HG03025 (cell line): Measurements from ENCODE around the gene ARHGAP26.

ENCODE experiments used
- ATAC-seq: cut with Tn5 transposase; IDR thresholded peaks from one replicate; pipeline ENCODE4 v1.9.1; 2021; ENCODE audit warnings: mild to moderate bottlenecking, moderate library complexity; ENCODE audit not compliant: unreplicated experiment, low FRiP score

Gene ARHGAP26, protein sequence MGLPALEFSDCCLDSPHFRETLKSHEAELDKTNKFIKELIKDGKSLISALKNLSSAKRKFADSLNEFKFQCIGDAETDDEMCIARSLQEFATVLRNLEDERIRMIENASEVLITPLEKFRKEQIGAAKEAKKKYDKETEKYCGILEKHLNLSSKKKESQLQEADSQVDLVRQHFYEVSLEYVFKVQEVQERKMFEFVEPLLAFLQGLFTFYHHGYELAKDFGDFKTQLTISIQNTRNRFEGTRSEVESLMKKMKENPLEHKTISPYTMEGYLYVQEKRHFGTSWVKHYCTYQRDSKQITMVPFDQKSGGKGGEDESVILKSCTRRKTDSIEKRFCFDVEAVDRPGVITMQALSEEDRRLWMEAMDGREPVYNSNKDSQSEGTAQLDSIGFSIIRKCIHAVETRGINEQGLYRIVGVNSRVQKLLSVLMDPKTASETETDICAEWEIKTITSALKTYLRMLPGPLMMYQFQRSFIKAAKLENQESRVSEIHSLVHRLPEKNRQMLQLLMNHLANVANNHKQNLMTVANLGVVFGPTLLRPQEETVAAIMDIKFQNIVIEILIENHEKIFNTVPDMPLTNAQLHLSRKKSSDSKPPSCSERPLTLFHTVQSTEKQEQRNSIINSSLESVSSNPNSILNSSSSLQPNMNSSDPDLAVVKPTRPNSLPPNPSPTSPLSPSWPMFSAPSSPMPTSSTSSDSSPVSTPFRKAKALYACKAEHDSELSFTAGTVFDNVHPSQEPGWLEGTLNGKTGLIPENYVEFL

DNA sequence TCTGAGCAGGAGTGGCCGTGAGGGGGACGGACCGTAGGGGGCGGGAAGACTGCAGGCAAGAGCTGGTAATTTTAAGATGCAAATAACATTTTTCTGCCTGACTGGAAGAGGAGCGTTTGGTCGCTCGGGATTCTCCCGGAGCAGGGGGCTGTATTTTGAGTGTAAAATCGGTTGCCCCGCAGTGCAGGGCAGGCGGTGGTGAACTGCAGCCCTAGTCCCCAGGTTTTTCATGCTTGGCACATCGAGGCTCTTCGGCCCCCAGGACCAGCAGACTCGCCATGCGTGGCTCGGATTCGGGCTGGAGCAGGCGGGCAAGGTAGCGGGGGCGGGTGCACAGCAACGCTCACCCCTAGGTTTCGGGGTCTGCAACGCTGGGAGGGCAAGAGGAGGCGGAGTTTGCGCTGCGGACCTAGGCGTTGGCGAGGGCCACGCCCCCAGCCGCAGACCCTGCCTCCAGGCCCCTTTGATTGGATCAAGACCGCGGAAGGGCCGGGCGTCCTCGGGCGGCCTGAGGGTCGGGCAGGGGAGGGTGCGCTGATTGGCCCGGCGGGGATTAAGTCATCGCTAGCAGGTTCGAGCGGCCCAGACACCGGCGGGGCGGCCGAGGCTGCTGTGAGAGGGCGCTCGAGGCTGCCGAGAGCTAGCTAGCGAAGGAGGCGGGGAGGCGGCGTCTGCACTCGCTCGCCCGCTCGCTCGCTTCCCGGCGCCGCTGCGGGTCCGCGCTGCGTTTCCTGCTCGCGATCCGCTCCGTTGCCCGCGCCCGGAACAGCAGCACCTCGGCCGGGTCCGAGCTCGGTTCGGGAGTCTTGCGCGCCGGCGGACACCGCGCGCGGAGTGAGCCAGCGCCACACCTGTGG, at the start of gene ARHGAP26:
ARHGAP26 (plus strand) TSS at position 585 of the 857 bp plus-strand sequence. CDS start 385 bp downstream, outside the sequence.
- ATAC-seq: peak; percentile 99

DNA sequence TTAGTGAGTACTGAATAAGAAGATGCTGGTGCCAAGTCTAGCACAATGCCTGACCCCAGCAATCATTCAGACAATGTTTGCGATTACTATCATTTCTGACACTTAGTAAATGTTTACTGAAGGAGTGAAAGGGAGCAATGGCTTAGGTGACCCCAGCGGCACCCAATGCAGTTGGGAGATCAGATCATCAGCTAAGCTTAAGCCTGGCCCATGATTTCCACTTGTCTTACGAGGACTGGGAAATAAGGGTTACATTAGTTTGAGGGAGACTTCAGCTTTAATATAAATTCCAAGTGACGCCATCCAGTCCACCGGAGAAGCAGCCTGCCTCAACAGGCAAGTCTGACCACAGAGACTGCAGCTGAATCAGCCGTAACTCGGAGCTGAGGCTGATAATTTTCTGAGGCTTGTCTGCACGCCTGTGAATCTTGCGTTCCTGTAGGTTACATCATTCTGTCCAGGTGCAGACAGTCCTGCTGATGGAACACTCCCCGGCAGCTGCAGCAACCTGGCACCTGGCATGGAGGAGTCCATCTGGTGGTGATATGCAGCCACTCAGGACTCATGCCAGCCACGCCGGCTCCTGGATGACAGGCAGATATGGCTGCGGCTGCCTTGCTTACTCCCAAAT, 49.4 kb upstream of the ARHGAP26 start:
- ATAC-seq: no peak

DNA sequence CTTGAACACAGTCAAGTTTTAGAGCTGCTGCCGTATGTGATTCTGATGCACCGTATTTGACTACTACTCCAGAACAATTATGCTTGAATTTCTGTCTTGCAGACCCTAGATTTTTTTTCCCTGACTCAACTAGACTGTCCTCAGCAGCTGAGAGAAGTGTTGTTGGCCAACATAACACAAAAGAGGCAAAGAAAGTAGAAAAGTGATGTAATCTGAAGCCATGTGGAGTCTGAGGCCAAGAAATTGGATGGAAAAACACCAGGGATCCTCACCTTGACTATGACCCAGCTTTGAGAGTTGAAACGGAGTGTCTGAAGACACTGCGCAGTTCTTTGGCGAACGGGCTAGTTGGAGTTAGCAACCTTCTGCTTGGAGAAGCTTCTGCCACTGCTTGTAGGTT, 48.0 kb upstream of the ARHGAP26 start:
- no peak for ATAC-seq

DNA sequence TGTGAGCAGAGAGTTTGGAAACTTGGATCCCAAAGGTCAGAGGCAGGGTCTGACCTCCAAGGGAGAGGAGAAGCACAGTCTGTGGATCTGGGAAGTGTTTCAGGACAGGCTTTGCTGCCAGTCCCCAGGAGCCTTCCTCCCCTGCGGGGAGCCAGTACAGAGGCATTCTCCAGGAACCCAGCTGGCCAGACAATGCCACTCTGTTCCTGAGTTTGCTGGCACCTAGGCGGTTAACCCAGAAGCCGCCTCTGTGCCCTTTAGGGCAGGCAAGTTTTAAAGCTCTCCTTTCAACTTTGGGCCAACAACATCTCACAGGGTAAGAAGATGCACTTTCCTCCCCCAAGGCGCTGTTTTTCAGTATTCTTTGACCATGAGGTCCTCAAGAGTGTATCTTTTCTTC, 47.3 kb upstream of the ARHGAP26 start:
- ATAC-seq: no peak

DNA sequence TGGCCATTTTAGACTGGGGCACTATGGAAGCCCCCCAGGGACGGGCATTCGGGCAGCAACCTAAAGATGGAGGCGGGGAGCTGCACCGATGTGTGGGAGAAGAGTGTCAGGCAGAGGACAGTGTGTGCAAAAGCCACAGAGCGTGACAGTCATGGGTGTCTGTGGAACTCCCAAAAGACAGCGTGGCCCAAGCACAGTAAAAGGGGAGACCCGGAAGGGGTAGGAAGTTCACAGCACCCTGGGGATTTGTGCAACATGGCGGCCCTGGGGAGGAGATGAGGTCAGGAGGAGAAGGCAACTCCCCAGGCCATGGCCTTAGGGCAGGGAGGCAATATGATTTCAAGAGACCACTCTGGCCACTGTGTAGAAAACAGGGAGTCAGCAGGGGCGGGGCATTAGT, 45.4 kb upstream of the ARHGAP26 start:
- no peak for ATAC-seq

DNA sequence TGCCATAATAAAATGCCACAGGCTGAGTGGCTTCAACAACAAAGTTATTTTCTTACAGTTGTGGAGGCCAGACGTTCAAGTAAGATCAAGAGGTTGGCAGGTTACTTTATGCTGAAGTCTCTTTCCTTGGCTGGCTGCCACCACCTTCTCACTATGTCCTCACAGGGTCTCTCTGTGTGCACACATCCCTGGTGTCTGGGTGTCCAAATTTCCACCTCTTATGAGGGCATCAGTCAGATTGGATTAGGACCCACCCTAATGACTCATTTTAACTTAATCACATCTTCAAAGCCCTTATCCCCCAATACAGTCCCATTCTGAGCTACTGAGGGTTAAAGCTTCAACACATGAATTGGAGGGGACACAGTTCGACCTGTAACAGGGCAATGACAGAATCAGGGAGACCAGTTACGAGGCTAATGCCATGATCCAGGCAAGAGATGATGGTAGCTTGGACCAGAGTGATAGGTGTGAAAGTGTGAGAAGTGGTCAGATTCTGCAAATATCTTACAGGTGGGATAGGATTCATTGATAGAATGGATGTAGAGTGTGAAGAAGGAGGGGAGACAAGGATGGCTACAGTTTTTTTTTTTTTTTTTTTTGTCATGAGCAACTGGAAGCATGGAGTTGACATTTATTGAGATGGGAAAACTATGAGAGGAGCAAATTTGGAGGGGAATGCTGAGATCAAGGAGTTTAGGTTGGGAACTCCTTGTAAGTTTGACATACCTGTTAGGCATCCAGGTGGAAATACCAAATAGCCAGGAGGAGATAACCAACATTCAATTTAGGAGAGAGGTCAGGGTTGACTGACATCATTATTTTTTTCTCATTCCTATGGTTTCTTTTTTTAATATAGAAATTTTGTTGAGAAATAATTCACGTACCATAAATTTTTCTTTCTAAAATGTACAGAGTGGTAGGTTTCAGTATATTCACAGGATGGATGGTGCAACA, 44.7 kb upstream of the ARHGAP26 start:
- ATAC-seq: no peak

DNA sequence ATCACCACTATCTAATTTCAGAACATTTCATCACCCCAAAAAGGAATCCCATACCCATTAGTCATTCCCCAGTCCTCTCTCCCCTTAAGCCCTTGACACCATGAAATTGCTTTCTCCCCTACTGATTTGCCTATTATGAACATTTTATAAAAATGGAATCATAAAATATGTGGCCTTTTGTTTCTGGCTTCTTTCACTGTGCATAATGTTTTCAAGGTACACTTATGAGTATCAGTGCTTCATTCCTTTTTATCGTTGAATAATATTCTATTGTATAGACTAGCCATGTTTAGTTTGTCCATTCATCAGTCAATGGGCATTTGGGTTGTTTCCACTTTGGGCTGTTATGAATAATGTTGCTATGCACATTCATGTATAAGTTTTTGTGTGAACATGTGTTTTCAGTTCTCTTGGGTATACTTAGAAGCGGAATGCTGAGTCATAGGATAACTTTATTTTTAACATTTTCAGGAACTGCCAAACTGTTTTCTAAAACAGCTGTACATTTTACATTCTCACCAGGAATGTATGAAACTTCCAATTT, 43.9 kb upstream of the ARHGAP26 start:
- ATAC-seq: no peak

DNA sequence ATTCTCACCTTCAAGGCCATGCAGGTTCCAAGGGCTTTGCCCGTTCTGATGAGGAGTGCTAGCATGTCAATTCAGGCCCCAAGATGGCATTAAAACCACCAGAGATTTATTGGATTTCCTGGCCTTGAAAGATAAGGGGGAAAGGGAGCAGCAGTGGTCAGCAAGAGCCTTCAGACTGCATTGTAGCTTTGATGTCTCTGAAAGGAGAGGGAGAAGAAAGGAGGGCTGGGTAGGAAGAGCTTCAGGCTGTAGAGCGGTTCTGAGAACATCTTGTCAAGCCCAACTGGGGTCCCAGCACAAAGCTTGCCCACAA, 42.5 kb upstream of the ARHGAP26 start:
- no peak for ATAC-seq

DNA sequence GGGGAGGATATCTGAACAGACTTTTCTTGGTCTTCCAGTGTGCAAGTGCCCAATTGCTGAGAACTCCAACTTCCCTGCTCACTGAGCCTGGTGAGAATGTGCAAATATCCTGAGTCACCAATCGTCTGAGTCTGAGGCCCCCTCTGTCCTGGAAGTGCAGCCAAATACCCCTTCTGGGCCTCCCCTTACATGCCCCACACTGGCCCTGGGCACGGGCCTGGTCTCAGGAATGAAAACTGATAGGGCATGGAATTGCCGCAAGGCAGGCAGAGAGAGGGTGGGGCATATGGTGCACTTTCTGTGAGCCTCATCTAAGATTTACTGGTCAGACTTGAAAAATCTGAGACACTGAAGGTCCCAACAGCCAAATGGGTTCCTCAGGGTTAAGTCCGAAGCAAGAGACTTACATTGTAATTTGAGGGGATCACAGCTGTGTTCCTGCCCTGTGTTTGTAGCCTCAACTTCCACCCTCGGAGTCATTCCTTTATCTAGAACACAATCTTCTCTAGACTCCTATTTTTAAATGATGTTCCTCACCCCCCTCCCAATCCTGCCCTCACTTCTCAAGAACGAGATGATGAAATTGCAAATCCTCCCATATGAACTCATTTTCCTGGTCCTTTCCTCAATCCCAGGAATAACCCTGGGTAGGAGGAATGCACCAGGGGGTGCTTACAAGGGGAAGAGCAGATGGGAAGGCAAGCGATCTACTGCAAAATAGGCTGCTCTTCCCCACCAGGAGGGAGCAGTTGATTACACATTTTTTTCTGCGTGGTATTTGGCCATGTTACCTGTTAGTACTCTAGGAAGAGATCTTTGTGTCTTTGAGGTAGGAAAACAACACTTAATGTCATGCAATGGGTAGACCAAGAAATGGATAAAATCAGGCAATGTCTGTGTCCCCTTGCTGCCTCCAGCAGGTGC, 34.6 kb upstream of the ARHGAP26 start:
- no peak for ATAC-seq

DNA sequence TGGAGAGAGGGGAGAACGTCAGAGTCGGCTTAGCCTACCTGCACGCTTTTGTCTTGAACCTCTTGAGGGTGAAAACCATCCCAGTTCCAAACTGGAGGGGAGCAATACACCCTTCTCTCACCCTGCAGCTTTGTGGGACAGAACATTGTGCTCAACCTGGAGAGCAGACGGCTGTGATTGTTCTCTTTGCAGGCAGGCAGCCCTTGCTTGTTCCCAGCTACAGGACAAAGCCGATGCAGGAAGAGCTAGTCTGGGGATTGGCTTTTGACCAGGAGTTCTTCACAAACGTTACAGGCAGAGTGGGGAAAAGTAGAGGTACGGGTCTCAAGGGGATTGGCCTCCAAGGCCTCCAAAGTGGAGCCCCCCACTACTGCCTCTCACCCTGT, 33.9 kb upstream of the ARHGAP26 start:
- ATAC-seq: no peak

DNA sequence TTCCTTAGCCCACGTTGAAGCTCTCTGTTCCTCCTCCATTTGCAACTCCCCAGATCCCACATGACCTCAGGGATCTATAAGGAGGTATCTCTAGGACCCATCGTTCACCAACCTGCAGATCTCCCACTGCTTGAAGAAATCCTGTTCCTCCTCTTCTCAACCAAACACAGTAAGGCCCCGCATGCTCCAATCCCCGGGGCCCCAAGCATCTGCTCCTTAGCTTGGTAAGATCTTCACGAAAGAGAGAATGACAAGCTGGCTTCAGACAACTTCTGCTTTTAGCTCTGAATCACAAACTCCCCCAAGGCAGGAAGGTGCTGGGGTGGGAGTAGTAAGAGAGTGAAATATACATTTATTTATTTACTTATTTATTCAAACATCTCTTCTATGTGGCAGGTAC, 33.0 kb upstream of the ARHGAP26 start:
- ATAC-seq: no peak

DNA sequence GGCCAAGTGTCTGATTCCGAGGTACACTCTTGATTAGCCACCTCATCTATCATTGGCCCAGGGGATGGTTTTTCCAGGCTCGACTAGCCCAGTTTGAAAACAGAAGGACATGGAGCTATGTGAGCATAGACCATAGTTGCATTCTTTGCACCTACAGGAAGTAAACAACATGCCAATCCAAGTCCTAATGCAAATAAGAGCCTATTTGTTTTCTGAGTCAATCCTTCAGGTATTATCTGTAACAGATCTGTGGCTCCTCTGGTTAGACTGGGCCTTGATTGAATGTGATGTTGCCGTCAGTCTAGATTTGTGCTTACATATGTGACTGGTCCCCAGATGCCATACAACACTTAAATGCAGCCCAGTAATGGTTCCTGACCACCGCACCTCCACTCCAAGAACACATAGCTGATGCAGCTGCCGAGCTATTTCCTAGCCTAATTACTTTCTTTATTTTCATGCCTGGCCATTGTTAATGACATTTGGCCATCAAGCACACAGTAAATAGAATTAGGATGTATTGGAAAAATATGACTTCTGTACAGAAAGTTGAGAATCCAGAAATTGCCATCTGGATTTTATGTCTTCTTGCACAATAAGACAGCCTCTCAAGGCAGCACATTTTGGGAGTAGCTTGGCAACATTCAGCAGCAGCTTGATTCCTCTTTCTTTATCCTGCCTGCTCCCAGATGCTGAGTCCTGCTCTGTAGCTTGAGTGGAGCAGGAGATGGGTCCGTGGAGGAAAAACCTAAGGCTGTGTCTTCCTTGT, 29.5 kb upstream of the ARHGAP26 start:
- no peak for ATAC-seq

DNA sequence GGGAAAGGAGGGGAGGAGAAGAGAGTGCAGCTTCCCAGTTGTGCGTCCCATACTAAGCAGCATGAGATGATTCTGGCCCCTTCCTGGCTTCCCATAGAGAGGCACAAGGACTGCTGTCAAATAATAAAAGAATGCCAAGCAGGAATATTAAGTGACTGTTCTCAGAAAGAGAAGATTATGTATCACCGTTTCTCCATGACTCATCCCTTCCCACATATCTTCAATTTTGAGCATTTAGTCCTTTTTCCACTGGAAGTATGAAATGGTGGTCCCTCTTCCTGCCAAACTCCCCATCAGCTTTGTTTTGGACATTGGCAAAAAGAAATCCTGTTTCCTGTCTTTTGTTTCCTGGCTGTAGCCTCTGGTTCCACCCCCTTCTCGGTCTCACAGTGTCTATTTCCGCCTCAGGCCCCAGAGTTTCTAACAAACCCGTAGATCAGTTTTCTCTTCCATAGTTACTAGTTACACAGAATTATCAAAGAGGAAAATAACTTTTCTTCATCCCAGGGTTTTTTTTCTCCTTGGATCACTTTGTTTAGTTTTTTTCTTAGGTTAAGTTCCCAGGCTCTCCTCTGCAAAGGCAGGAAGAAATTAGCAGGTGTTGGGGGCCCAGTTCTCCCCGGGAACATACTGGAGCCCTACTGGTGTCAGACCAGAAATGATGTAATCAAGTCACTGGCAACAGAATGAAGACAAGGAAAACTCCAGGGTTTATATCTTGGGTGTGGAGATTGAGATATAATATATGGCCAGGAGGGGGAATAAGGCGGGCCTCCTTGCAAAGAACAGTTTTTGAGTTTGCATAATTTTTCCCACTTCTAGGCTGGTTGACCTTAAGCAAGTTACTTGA, 26.4 kb upstream of the ARHGAP26 start:
- ATAC-seq: no peak

DNA sequence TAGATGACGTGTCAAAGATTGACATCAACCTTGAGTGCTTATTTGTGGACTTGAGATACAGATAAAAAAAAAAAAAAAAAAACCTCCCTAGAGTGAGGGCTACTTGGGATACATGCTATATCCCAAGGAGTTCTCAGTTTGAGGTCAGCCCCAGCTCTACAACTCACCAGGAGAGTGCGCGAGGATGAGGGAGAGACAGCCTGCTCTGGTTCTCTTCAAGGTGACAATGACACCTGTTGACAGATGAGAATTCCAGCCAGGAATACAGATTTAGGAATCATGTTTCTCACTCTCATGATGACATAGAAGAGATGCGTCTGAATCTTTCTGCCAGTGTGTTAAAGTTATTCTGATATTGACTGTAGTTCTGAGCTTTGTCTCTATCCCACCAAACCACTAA, 24.9 kb upstream of the ARHGAP26 start:
- ATAC-seq: no peak

DNA sequence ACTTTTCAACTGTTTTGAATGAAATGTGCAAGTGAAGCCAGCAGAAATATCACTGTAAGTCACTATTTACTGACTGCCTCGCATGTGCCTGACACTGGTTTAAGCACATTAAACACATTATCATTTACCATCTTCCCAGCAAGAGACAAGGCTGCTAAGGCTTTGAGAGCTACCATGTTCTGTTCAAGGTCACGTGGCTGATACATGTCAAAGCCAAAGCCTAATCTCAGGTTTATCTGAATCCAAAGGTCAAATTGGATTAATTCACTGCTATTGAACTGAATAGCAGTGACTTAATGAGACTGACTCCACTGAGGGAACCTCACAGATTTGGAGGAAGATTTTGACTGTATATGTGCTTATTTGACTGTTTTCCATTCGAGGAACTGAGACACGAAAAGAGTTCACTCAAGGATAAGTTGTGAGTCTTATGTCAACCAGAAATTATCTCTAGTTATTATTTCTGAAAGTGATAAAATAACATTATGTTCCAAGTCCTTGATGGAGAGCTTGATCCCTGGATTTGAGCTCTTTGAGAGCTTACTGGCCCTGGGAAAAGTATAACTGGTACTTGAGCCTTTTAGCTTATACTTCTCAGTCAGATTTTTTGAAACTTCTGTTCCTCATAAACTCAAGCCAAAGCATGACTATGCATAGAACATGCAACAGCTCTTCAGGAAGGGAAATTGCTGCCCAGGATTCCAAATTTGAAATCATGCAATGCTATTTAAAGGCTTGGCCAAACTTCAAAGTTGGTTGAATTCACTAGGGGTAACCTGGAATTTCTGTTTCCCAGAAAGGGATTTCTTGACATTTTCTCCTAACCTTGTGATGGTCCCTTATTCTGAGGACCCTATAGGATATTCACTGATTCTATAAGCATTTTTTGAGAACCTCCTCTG, 23.4 kb upstream of the ARHGAP26 start:
- ATAC-seq: no peak

DNA sequence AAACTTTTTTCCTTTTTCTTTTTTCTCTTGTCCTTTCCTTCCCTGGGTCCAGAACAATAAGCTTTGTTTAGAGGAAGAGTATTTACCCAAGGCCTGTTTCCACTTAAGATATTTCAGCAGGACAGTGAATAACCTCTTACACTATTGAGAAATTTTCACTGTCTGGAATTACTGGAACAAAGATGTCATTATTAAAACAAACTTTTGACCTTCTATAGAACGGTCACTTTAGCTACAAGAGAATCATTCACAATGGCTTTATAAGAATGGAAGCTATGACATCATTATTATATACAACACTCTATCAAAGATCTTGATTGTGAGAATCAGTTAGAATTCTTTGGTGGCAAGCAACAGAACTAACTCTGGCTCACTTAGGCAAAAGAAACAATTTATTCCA, 22.0 kb upstream of the ARHGAP26 start:
- ATAC-seq: no peak
